ENCODE results near the gene BRAF. TPM values are rescaled to one million over a fixed set of nuclear protein-coding genes. Genes with fewer than 3 reads are reported as not detected.
A peak's percentile ranks its signal among the peaks of the same experiment; 100 is the strongest.

The BRAF gene
- 10 to 100 TPM; 49.9 to 57.8 TPM for total RNA-seq
- polyA plus RNA-seq (2013, experiment 1 of 2): 20.3 TPM
- polyA plus RNA-seq (2013, experiment 2 of 2): 22.5 TPM
- total RNA-seq: 40.3 to 223 (median 108) reads per million in 172 experiments

GRCh38 chr7:140924821-140925421 is at the start of gene BRAF:
TSS of gene BRAF (minus strand) at chr7:140924929. CDS start at chr7:140924703, 226 bp downstream.
- peaks cover 12% of the 10 kb centered on the region for H3K4me1 ChIP-seq (ENCODE audit: insufficient read depth, low read length)
- H3K4me3 ChIP-seq (ENCODE audit: low read length): peak within 1 kb of the TSS; percentile 92
- H3K4me1 Mint-ChIP-seq (ENCODE audit: low read depth): peaks cover 21% of the 10 kb centered on the region
- no peaks in the 10 kb centered on the region for H3K9me3 ChIP-seq (ENCODE audit: control insufficient read depth in 1 of 2, insufficient read depth in 1 of 2, low read length in 2 of 2)
- no peaks in the 10 kb centered on the region for H3K36me3 ChIP-seq (ENCODE audit: insufficient read depth, low read length)
- peak within 1 kb of the TSS; percentile 90 to 99 for H3K27ac ChIP-seq (ENCODE audit: low read depth in 1 of 2, low read length in 2 of 2)
- CTCF ChIA-PET: interaction anchor here (1.0 kb wide), 1 partner anchor 30 kb away, joined by 3 read pairs; no protein-coding TSS in a partner anchor
- ATAC-seq (ENCODE audit: poor library complexity) (peak; percentile 67), DNase-seq (peak; percentile 87 to 98 (median 94))
- TF ChIP-seq, protein P1, sequence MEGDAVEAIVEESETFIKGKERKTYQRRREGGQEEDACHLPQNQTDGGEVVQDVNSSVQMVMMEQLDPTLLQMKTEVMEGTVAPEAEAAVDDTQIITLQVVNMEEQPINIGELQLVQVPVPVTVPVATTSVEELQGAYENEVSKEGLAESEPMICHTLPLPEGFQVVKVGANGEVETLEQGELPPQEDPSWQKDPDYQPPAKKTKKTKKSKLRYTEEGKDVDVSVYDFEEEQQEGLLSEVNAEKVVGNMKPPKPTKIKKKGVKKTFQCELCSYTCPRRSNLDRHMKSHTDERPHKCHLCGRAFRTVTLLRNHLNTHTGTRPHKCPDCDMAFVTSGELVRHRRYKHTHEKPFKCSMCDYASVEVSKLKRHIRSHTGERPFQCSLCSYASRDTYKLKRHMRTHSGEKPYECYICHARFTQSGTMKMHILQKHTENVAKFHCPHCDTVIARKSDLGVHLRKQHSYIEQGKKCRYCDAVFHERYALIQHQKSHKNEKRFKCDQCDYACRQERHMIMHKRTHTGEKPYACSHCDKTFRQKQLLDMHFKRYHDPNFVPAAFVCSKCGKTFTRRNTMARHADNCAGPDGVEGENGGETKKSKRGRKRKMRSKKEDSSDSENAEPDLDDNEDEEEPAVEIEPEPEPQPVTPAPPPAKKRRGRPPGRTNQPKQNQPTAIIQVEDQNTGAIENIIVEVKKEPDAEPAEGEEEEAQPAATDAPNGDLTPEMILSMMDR (IDR thresholded peaks at IDR 0.05): no peak
- peaks cover 4% of the 10 kb centered on the region for H3K27me3 Mint-ChIP-seq
- intact Hi-C loops (cut with DNase I, micrococcal nuclease): loop anchor here (1.0 to 10.0 kb wide), 10 partner anchors 23 to 530 kb away; partner anchors contain the start of genes MRPS33 (in 2 of the 2), ADCK2 (in 1 of the 2), NDUFB2 (in 1 of the 2) and SLC37A3 (in 1 of the 2)
- H3K27ac Mint-ChIP-seq: no peak within 1 kb of the TSS
- no peaks in the 10 kb centered on the region for H3K9me3 Mint-ChIP-seq
- no peaks in the 10 kb centered on the region for H3K27me3 ChIP-seq (ENCODE audit: control insufficient read depth in 1 of 2, insufficient read depth in 2 of 2, low read length in 2 of 2)
- POLR2A ChIA-PET: interaction anchor here (0.6 to 2.2 kb wide), 6 partner anchors 22 to 252 kb away, joined by 3 to 15 read pairs (median 6); partner anchors contain the start of genes ADCK2 and MRPS33
- peak within 1 kb of the TSS; percentile 99 for H3K4me3 Mint-ChIP-seq
- peaks cover 7% of the 10 kb centered on the region for H3K36me3 Mint-ChIP-seq (ENCODE audit: low read depth)

- TF ChIP-seq, protein P1 (IDR thresholded peaks at IDR 0.05): no peak
- H3K4me1 ChIP-seq (ENCODE audit: insufficient read depth, low read length): no peaks in the 10 kb centered on the region
- Mint-ChIP-seq H3K36me3 (ENCODE audit: low read depth) (no peaks in the 10 kb centered on the region), H3K4me1 (ENCODE audit: low read depth) (no peaks in the 10 kb centered on the region), H3K27me3 (peaks cover 7% of the 10 kb centered on the region), H3K9me3 (no peaks in the 10 kb centered on the region), H3K27ac (no peak overlapping the region), H3K4me3 (no peak overlapping the region)
- H3K36me3 ChIP-seq (ENCODE audit: insufficient read depth, low read length): no peaks in the 10 kb centered on the region
- no peak for ATAC-seq (ENCODE audit: poor library complexity)
- no peaks in the 10 kb centered on the region for H3K9me3 ChIP-seq (ENCODE audit: control insufficient read depth in 1 of 2, insufficient read depth in 1 of 2, low read length in 2 of 2)
- H3K27ac ChIP-seq (ENCODE audit: low read depth in 1 of 2, low read length in 2 of 2): no peak overlapping the region
- intact Hi-C loops (cut with DNase I, micrococcal nuclease): no loop called here
- peaks cover 0 to 3% of the 10 kb centered on the region in 2 experiments for H3K27me3 ChIP-seq (ENCODE audit: control insufficient read depth in 1 of 2, insufficient read depth in 2 of 2, low read length in 2 of 2)
- POLR2A ChIA-PET: no interaction called here
- CTCF ChIA-PET: no interaction called here
- no peak for DNase-seq
- H3K4me3 ChIP-seq (ENCODE audit: low read length): no peak overlapping the region
Measured at GRCh38 chr7:140972876-140973829, 48.4 kb upstream of the BRAF start.

DNA sequence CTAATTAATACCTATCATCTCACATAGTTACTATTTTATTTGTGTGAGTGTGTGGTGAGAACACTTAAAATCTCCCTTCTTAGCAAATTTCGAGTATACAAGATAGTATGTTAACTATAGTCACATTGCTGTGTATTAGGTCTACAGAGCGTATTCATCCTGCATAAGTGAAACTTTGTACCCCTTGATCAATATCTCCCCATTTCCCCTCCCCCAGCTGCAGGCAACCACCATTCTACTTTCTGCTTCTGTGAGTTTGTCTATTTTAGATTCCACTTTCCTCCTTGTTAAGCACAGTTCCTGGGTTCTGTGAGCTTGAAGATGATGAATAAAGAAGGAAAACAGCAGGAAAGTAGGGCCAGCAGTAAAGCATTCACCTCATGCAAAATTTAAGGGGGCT is 47.6 kb upstream of the BRAF start:
- no peaks in the 10 kb centered on the region for H3K9me3 Mint-ChIP-seq
- CTCF ChIA-PET: no interaction called here

More for the DNA sequence above, 47.6 kb upstream of the BRAF start:
- peaks cover 7% of the 10 kb centered on the region for H3K27me3 Mint-ChIP-seq
- no peak for ATAC-seq (ENCODE audit: poor library complexity)
- H3K27me3 ChIP-seq (ENCODE audit: control insufficient read depth in 1 of 2, insufficient read depth in 2 of 2, low read length in 2 of 2): peaks cover 0 to 3% of the 10 kb centered on the region in 2 experiments
- TF ChIP-seq, protein P1 (IDR thresholded peaks at IDR 0.05): no peak
- H3K36me3 Mint-ChIP-seq (ENCODE audit: low read depth): no peaks in the 10 kb centered on the region
- DNase-seq: no peak
- no peak overlapping the region for H3K4me3 Mint-ChIP-seq
- H3K36me3 ChIP-seq (ENCODE audit: insufficient read depth, low read length): no peaks in the 10 kb centered on the region
- H3K27ac ChIP-seq (ENCODE audit: low read depth in 1 of 2, low read length in 2 of 2): no peak overlapping the region
- H3K9me3 ChIP-seq (ENCODE audit: control insufficient read depth in 1 of 2, insufficient read depth in 1 of 2, low read length in 2 of 2): no peaks in the 10 kb centered on the region
- POLR2A ChIA-PET: no interaction called here
- no peak overlapping the region for H3K4me3 ChIP-seq (ENCODE audit: low read length)
- H3K4me1 Mint-ChIP-seq (ENCODE audit: low read depth): no peaks in the 10 kb centered on the region
- intact Hi-C loops (cut with DNase I, micrococcal nuclease): no loop called here
- H3K27ac Mint-ChIP-seq: no peak overlapping the region
- H3K4me1 ChIP-seq (ENCODE audit: insufficient read depth, low read length): no peaks in the 10 kb centered on the region

Measured in CD4-positive, alpha-beta T cell (primary cell).